ENCODE data around the gene HEXIM2. TPM values are rescaled to one million over a fixed set of nuclear protein-coding genes. Genes with fewer than 3 reads are reported as not detected.
"Not testable (repeated sequence)": the region's sequence is repeated elsewhere in the genome, so short reads cannot be mapped to it uniquely, and the experiment has no call there.

The HEXIM2 gene
- total and polyA plus RNA-seq, 2 experiments from 2014 or later = 9.0 to 9.5 TPM

DNA sequence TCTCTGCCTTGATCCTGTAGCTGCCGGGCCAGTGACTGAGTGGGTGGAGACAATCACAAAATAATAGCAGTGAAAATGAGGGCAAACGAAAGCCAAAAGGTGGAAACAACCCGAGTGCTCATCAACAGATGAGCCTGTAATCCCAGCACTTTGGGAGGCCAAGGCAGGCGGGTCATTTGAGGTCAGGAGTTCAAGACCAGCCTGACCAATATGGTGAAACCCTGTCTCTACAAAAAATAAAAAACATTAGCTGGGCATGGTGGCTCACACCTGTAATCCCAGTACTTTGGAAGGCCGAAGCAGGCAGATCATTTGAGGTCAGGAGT lies 36.9 kb upstream of the HEXIM2 start:
- not testable (repeated sequence) for H3K36me3 Mint-ChIP-seq (ENCODE audit: low read depth); DNase-seq (ENCODE audit: low spot score); H3K36me3 ChIP-seq (ENCODE audit: insufficient read depth); H3K27me3 ChIP-seq (ENCODE audit: insufficient read depth); H3K4me3 ChIP-seq; H3K79me2 ChIP-seq (replicated peaks; ENCODE audit: insufficient read depth); H3K4me1 ChIP-seq (ENCODE audit: insufficient read depth); H3K9me3 Mint-ChIP-seq; H3K9me2 ChIP-seq (ENCODE audit: insufficient read depth); H3K4me3 Mint-ChIP-seq; H3K4me2 ChIP-seq; H2AFZ ChIP-seq; H3K27ac Mint-ChIP-seq; H3K27ac ChIP-seq (ENCODE audit: low read depth); H3F3A ChIP-seq (replicated peaks; ENCODE audit: low read depth); H4K20me1 ChIP-seq (replicated peaks; ENCODE audit: insufficient read depth); ATAC-seq
- peaks cover 11% of the 10 kb centered on the region; the same call in 2 of the 3 replicates for H3K4me1 Mint-ChIP-seq
- H3K27me3 Mint-ChIP-seq (ENCODE audit: insufficient read depth, low read depth, poor library complexity) = peaks cover 20% of the 10 kb centered on the region

DNA sequence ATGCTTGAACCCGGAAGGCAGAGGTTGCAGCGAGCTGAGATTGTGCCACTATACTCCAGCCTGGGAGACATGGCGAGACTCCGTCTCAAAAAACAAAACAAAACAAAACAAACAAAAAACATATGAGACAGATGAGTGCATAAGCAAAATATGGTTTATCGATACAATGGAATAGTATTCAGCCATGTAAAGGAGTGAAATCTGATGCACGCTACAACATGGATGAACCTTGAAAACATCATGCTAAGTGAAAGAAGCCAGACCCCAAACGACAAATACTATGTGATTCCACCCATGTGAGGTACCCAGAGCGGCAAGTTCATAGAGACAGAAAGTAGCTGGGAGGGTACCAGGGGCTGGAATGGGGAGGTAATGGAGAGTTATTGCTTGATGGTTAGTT lies 36.2 kb upstream of the HEXIM2 start:
- H3K36me3 ChIP-seq (ENCODE audit: insufficient read depth) = no peaks in the 10 kb centered on the region
- no peaks in the 10 kb centered on the region for H3K27me3 ChIP-seq (ENCODE audit: insufficient read depth)
- Mint-ChIP-seq H3K27ac (no peak overlapping the region), H3K27me3 (ENCODE audit: insufficient read depth, low read depth, poor library complexity) (peaks cover 24% of the 10 kb centered on the region), H3K4me3 (no peak overlapping the region), H3K9me3 (no peaks in the 10 kb centered on the region), H3K36me3 (ENCODE audit: low read depth) (no peaks in the 10 kb centered on the region), H3K4me1 (peaks cover 11% of the 10 kb centered on the region)
- TF ChIP-seq, protein P1, sequence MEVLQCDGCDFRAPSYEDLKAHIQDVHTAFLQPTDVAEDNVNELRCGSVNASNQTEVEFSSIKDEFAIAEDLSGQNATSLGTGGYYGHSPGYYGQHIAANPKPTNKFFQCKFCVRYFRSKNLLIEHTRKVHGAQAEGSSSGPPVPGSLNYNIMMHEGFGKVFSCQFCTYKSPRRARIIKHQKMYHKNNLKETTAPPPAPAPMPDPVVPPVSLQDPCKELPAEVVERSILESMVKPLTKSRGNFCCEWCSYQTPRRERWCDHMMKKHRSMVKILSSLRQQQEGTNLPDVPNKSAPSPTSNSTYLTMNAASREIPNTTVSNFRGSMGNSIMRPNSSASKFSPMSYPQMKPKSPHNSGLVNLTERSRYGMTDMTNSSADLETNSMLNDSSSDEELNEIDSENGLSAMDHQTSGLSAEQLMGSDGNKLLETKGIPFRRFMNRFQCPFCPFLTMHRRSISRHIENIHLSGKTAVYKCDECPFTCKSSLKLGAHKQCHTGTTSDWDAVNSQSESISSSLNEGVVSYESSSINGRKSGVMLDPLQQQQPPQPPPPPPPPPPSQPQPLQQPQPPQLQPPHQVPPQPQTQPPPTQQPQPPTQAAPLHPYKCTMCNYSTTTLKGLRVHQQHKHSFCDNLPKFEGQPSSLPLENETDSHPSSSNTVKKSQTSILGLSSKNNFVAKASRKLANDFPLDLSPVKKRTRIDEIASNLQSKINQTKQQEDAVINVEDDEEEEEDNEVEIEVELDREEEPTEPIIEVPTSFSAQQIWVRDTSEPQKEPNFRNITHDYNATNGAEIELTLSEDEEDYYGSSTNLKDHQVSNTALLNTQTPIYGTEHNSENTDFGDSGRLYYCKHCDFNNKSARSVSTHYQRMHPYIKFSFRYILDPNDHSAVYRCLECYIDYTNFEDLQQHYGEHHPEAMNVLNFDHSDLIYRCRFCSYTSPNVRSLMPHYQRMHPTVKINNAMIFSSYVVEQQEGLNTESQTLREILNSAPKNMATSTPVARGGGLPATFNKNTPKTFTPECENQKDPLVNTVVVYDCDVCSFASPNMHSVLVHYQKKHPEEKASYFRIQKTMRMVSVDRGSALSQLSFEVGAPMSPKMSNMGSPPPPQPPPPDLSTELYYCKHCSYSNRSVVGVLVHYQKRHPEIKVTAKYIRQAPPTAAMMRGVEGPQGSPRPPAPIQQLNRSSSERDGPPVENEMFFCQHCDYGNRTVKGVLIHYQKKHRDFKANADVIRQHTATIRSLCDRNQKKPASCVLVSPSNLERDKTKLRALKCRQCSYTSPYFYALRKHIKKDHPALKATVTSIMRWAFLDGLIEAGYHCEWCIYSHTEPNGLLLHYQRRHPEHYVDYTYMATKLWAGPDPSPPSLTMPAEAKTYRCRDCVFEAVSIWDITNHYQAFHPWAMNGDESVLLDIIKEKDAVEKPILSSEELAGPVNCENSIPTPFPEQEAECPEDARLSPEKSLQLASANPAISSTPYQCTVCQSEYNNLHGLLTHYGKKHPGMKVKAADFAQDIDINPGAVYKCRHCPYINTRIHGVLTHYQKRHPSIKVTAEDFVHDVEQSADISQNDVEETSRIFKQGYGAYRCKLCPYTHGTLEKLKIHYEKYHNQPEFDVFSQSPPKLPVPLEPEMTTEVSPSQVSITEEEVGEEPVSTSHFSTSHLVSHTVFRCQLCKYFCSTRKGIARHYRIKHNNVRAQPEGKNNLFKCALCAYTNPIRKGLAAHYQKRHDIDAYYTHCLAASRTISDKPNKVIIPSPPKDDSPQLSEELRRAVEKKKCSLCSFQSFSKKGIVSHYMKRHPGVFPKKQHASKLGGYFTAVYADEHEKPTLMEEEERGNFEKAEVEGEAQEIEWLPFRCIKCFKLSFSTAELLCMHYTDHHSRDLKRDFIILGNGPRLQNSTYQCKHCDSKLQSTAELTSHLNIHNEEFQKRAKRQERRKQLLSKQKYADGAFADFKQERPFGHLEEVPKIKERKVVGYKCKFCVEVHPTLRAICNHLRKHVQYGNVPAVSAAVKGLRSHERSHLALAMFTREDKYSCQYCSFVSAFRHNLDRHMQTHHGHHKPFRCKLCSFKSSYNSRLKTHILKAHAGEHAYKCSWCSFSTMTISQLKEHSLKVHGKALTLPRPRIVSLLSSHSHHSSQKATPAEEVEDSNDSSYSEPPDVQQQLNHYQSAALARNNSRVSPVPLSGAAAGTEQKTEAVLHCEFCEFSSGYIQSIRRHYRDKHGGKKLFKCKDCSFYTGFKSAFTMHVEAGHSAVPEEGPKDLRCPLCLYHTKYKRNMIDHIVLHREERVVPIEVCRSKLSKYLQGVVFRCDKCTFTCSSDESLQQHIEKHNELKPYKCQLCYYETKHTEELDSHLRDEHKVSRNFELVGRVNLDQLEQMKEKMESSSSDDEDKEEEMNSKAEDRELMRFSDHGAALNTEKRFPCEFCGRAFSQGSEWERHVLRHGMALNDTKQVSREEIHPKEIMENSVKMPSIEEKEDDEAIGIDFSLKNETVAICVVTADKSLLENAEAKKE (CRISPR knock-in tag; IDR thresholded peaks at IDR 0.05) = no peak
- no peak for TF ChIP-seq EZH2 (IDR thresholded peaks at IDR 0.05; ENCODE audit: low read depth, unreplicated experiment)
- no peak for TF ChIP-seq EZH2phosphoT487 (IDR thresholded peaks at IDR 0.05; ENCODE audit: unreplicated experiment)
- TF ChIP-seq, protein P2, sequence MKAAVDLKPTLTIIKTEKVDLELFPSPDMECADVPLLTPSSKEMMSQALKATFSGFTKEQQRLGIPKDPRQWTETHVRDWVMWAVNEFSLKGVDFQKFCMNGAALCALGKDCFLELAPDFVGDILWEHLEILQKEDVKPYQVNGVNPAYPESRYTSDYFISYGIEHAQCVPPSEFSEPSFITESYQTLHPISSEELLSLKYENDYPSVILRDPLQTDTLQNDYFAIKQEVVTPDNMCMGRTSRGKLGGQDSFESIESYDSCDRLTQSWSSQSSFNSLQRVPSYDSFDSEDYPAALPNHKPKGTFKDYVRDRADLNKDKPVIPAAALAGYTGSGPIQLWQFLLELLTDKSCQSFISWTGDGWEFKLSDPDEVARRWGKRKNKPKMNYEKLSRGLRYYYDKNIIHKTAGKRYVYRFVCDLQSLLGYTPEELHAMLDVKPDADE (IDR thresholded peaks at IDR 0.05) = no peak
- TF ChIP-seq, protein P3, sequence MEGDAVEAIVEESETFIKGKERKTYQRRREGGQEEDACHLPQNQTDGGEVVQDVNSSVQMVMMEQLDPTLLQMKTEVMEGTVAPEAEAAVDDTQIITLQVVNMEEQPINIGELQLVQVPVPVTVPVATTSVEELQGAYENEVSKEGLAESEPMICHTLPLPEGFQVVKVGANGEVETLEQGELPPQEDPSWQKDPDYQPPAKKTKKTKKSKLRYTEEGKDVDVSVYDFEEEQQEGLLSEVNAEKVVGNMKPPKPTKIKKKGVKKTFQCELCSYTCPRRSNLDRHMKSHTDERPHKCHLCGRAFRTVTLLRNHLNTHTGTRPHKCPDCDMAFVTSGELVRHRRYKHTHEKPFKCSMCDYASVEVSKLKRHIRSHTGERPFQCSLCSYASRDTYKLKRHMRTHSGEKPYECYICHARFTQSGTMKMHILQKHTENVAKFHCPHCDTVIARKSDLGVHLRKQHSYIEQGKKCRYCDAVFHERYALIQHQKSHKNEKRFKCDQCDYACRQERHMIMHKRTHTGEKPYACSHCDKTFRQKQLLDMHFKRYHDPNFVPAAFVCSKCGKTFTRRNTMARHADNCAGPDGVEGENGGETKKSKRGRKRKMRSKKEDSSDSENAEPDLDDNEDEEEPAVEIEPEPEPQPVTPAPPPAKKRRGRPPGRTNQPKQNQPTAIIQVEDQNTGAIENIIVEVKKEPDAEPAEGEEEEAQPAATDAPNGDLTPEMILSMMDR (conservative IDR thresholded peaks at IDR 0.05; ENCODE audit: low read depth in 2 of 2) = no peak
- no peak for TF ChIP-seq ZNF331 (CRISPR knock-in tag; IDR thresholded peaks at IDR 0.05; ENCODE audit: low read depth)
- no peak for TF ChIP-seq ZNF114 (CRISPR knock-in tag; IDR thresholded peaks at IDR 0.05)
- TF ChIP-seq CREB1 (CRISPR knock-in tag; IDR thresholded peaks at IDR 0.05; ENCODE audit: low read depth) = no peak
- H3K79me2 ChIP-seq (replicated peaks; ENCODE audit: insufficient read depth) = 0 out of 2 replicates have a peak, but pooled peaks cover 2% of the 10 kb centered on the region
- H3K9me2 ChIP-seq (ENCODE audit: insufficient read depth) = no peaks in the 10 kb centered on the region
- ATAC-seq (no peak), DNase-seq (ENCODE audit: low spot score) (no peak)
- H2AFZ ChIP-seq = no peak overlapping the region
- 0 out of 2 replicates have a peak, but pooled peaks cover 4% of the 10 kb centered on the region for H3F3A ChIP-seq (replicated peaks; ENCODE audit: low read depth)
- H4K20me1 ChIP-seq (replicated peaks; ENCODE audit: insufficient read depth) = no peaks in the 10 kb centered on the region; the same call in 1 of the 2 replicates
- no peak overlapping the region for H3K4me2 ChIP-seq
- no peak overlapping the region for H3K27ac ChIP-seq (ENCODE audit: low read depth)
- H3K4me3 ChIP-seq = no peak overlapping the region
- H3K4me1 ChIP-seq (ENCODE audit: insufficient read depth) = no peaks in the 10 kb centered on the region

Measured in GM23338 (cell line).